NCI-H510A treated with DMSO at 0.1 percent for 48 hours (cell line): ENCODE measurements around the gene ZNF143.
"Not testable (repeated sequence)": the region's sequence is repeated elsewhere in the genome, so short reads cannot be mapped to it uniquely, and the experiment has no call there.

Experiments
- DNase-seq: peaks from one replicate; lab custom pipeline; 2025; lab: John Stamatoyannopoulos, UW

Gene ZNF143

DNA sequence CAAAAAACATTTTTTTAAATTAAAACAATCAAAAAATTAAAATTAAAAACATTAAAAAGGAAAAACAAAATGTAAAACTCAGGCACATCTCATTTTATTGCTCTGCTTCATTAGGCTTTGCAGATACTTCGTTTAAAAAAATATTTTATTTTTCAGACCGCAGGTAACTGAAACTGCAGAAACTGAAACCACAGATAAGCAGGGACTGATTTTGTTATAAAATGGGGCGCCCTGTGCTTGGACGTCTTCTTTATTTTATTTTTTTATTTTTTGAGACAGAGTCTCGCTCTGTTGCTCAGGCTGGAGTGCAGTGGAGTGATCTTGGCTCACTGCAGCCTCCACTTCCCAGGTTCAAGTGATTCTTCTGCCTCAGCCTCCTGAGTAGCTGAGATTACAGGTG is 88.4 kb downstream of the ZNF143 start:
- DNase-seq = not testable (repeated sequence)

DNA sequence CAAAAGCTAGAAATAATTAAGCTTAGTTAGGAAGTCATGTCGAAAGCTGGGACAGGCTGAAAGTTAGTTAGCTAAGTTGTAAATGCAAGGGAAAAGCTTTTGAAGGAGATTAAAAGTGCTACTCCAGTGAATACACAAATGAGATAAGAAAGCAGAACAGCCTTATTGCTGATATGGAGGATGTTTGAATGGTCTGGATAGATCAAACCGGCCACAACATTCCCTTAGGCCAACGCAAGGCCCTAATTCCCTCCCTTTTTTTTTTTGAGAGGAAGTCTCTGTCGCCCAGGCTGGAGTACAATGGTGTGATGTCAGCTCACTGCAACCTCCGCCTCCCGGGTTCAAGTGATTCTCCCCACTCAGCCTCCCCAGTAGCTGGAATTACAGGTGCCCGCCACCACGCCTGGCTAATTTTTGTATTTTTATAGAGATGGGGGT is 89.4 kb downstream of the ZNF143 start:
- no peak for DNase-seq

DNA sequence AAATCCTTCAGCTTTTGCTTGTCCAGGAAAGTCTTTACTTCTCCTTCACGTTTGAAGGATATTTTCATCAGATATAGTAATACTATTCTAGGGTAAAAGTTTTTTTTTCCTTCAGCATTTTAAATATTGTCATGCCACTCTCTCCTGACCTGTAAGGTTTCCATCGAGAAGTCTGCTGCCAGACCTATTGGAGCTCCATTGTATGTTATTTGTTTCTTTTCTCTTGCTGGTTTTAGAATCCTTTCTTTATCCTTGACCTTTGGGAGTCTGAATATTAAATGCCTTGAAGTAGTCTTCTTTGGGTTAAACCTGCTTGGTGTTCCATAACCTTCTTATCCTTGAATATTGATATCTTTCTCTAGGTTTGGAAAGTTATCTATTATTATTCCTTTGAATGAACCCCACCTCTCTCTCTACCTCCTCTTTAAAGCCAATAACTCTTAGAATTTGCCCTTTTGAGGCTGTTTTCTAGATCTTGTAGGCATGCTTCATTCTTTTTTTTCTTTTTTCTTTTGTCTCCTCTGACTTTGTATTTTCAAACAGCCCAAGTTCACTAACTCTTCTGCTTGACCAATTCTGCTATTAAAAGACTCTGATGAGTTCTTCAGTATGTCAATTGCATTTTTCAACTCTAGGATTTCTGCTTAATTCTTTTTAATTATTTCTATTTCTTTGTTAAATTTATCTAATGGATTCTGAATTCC is 100.6 kb downstream of the ZNF143 start:
- no peak for DNase-seq

DNA sequence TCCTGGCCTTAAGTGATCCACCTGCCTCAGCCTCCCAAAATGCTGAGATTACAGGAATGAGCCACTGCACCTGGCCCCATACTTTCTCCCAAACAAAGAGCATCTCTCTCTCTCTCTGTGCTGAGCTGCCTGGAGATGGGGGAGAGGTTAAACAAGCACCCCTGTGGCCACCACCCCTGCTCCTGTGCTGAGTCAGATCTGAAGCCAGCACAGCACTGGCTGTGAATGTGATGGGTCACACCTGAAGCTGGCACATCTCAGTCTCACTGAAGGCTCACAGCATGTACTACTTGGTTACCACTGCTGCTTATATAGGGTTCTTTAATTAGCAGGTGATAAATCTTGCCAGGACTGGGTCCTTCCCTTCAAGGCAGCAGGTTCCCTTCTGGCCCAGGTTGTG is 101.9 kb downstream of the ZNF143 start:
- no peak for DNase-seq

DNA sequence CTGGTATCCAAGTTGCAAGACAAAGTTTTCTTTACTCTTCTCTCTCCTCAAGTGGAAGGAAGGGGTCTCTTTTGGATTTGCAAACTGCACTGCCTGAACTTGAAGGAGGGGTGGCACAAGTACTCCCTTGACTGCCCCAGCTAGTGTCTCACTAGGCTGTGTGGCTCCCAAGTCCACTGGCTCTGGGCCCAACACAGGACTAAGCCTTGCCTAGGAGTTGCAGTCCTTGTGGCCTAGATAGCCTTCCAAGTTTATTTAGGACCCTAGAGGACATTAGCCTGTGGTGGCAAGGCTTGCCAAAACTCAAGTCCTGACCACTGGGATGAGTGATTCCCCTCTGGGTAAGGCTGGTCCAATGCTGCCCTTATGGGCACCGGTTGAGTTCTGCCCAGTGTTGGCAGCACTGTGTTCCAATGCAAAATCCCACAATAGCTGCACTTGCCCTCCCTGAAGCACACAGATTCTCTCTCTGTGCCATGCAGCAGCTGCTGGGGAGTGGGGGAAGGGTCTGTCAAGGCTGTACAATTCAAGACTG is 102.5 kb downstream of the ZNF143 start:
- no peak for DNase-seq

DNA sequence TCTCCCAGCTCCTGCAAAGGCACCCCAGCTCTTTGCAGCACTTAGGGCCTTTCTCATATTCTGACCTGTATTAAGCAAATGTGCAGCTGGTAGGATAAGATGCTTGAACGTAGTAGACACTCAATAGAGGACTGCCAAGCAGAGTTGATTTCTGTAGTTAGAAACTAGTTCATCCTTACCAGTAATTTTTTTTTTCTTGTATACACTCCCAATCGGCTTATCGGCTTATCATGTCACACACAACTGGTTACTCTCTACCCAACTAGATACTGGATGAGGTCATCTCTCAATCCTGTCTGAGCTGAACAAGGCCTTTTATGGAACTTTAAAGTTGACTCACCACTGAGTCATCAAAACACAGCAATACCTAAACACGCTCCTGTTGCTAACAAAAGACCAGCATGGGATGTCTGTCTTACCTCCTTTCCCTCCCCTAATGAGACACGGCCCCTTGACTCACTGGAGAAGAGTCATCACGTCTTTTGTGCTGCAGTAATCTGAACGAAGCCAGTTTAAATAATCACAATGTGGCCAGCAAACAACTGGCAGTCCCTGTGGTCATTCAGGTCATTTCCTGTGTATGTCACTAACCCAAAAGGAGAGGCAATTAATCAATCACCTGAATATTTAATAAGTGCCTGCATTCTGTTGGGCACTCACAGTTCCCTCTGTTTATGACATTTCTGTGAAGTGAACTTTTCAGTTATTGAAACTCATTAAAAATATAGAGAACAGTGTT is 105.2 kb downstream of the ZNF143 start:
- DNase-seq = peak; percentile 75

DNA sequence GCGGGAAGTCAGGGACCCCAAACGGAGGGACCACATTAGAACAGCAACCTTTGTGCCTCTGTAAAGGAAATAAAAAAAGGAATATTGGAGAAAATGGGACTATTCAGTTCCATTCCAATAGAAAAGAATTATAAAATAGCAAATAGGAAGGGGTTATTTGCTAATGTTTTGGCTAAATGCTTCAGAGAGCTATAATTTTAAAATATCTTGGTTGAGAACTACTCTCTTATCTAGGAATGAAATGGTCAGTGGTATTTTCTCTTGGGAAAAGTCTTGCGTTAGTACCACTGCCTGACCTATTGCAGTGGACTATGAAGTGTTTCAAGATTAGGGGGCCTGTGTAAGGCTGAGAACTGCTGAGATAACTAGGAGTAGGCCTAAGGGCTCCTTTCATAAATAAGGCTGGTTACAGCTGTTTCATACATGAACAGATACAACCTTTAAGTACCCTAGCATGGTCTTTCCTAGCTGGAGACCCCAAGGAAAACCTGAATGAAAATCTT is 105.8 kb downstream of the ZNF143 start:
- no peak for DNase-seq

DNA sequence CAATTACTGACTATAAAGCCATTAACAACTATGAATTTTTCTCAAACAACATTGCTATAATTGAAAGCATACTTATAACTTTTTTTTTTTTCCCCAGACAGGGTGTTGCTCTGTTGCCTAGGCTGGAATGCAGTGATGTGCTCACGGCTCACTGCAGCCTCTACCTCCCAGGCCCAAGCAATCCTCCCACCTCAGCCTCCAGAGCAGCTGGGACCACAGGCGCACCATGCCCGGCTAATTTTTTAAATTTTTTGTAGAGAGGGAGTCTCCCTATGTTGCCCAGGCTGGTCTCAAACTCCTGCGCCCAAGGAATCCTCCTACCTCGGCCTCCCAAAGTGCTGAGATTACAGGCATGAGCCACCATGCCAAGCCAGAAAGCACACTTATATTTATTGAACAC is 106.6 kb downstream of the ZNF143 start:
- DNase-seq = no peak

DNA sequence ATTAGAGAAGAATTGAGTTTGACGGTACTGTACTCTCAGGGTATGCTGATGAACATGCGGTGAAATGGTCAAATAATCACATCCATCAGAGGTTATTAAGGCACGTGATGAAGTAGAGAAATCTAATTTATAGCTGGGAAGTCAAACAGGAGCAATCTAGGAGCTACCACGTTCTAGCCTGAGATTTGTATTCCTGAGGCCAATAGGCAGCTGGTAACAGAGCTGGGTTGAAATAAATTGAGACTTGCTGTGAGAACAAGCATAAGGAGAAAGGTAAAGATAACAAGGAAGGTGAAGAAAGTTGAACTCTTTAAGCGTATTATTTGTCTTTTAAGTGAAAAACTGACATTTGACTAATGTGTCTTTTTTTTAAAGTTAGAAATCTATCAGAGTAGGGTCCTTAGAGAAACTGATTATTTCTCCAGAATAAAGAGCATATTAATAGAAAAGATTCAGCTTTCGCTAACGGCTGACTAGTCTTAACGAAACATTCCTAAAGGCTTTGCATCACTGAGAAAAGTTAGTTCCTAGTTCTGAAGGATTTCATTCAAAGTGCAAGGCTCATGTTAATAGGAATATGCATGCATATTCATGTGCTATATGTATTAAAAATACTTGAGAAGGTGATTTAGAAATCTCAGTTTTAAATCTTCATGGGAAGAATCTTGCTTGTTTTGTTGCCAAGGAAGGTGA is 107.5 kb downstream of the ZNF143 start:
- no peak for DNase-seq

DNA sequence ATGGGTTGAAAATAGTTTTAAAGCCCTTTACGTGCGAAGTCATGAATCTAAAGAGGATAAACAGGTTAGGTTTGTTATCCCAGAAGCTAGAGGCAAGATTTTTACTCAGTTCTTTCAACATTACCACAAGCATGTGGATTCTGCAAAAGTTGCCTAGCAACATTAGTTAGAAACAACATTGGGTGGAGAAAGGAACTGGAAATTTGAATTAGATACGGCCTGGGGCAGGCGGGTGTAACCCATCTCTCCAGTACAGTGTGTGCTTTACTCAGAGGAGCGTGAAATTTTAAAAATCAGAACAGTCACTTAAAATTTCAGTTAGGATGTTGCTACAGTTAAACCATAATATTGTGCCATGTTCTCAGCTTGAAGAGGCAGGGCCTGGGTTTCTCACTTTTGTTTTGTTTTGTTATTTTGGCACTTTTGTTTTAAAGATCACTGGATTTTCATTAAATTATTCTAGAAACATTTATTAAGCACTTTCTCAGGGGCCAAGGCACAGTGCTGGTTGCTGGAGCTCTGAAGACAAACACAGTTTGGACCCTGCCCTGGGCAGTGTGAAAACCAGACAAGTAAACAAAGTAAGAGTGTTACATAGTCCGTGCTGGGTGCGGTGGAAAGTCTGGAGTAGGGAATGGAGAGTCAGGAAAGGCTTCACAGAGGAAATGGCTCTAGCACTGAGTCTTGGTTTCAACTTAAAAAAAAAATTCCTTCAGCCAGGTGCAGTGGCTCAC is 108.2 kb downstream of the ZNF143 start:
- DNase-seq = peak; percentile 59

DNA sequence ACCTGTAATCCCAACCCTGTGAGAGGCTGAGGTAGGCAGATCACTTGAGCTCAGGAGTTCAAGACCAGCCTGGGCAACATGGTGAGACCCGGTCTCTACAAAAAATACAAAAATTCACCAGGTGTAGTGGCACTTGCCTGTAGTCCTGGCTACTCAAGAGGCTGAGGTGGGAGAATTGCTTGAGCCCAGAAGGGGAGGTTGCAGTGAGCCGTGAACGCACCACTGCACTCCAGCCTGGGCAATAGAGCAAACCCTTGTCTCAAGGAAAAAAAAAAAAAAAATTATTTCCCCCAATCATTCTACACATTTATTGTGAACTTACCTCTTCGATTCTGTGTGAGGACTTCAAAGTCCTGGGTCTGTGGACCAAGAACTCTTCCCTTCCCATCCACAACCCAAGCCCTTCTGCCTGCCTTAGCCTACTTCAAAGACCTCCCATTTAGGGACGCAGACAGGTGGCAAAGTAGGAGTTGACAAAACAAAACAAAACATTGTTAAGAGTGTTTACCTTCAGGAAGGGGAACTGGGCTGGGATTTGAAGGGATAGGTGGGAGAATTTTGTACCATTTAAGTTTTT is 108.9 kb downstream of the ZNF143 start:
- DNase-seq = no peak

DNA sequence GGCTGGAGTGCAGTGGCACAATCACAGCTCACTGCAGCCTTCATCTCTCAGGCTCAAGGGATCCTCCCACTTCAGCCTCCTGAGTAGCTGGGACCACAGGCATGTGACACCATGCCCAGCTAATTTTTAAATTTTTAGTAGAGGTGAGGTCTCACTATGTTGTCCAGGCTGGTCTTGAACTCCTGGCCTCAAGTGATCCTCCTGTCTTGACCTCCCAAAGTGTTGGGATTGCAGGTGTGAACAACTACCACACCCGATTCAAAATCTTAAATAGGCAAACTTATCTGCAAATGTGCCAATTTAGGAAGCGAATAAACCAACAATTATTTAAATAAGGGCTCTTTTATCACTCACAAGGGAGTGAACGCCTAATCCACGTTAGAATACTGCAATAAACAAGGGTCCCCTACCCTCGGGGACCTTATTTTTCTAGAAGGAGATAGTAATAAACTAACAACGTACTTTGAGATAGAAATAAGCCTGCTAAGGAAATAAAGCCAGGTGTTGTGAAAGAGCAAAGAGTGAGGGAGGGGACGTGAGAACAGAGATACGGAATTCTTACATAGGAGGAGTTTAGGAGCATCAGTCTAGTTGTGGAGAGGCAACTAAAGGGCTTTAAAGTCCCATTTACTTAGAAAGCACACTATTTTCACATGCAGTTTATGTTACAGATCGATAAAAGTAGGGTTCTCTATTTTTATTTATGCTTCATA is 109.7 kb downstream of the ZNF143 start:
- no peak for DNase-seq

DNA sequence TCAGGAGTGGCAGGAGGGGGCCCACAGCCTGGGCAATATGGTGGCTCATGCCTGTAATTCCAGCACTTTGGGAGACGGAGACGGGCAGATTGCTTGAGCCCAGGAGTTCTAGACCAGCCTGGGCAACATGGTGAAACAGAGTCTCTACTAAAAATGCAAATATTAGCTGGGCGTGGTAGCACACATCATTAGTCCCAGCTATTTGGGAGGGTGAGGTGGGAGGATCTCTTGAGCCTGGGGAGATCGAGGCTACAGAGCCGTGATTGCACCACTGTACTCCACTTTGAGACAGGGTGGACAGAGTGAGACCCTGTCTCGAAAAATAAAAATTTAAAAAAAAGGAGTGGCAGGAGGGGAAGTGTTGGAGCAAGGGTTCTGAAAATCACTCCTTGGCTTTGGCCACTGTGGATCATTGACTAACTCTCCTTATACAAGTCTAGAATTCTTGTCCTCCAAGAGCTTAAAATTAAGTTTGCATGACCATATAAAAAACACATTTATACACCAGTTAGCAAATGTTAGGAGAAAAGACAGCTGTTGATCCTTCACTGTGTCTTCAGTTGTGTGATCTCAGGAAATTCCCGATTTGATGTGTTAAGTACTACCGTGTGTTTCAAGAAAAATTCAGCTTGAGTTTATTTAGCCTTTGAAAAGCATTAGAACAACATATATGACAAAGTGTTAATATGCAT is 110.4 kb downstream of the ZNF143 start:
- no peak for DNase-seq

DNA sequence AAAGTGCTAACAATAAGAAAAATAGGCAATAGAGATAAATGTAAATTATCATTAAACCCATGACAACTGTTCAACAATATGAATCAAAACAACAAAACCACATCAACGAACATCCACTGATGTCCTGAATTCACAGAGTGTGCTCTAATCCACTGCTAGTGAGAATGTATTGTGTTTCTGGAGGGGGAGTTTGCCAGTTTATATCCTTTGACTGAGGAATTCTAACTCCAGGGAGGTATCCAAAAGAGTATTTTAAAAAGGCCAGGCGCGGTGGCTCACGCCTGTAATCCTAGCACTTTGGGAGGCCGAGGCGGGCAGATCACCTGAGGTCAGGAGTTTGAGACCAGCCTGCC is 110.9 kb downstream of the ZNF143 start:
- no peak for DNase-seq

DNA sequence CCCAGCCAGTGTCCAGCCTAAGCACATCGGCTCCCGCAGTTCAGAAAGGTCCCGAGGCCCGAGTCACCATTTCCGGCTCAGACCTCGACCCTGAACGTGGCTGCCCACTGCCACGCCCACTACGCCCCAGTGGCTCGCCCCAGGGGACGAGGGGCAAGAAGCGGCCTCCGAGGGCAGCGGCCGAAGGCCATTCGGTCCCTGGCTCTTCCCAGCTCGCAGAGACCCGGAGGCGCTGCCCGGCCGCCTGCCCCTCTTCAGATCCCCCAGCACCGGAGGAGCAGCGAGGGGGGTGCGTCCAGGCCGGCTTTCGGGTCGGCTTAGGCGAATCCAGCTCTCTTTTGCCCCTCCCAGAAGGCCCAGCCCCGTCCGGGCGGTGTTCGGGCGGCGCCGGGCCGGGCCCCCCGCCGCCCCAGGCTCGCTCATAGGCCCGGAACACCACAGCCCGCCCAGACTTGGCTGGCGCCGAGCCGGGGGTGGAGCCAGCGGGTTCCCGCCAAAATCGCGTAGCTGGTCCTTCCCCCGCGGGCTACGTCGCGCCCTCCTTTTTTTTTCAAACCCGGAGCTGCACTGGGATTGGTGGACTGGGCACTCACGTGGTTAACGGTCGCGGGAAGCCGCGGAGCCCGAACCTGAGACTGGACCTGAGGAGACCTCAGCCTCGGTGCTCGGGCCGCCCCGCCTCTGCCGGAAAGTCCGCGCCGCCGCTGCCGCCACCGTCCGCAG is 112.4 kb downstream of the ZNF143 start, which contains the start of gene WEE1:
TSS of gene WEE1 (plus strand) at position 619 of the 723 bp plus-strand sequence. CDS start 264 bp downstream, outside the sequence.
- peak; percentile 84 for DNase-seq

DNA sequence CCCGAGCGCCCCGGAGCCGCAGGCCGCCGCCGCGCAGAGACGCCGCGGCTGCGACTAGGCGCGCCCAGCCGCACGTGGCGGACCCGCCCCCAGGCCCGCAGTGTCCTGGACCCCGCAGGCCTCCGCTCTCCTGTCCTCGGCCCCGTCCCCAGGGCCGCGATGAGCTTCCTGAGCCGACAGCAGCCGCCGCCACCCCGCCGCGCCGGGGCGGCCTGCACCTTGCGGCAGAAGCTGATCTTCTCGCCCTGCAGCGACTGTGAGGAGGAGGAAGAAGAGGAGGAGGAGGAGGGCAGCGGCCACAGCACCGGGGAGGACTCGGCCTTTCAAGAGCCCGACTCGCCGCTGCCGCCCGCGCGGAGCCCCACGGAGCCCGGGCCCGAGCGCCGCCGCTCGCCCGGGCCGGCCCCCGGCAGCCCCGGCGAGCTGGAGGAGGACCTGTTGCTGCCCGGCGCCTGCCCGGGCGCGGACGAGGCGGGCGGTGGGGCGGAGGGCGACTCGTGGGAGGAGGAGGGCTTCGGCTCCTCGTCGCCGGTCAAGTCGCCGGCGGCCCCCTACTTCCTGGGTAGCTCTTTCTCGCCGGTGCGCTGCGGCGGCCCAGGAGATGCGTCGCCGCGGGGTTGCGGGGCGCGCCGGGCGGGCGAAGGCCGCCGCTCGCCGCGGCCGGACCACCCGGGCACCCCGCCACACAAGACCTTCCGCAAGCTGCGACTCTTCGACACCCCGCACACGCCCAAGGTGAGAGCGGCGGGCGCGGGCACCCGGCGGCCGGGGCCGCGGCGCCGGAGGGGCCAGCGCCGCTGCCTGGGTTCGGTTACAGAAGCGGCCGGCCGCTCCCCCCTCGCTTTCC is 113.2 kb downstream of the ZNF143 start:
- no peak for DNase-seq

DNA sequence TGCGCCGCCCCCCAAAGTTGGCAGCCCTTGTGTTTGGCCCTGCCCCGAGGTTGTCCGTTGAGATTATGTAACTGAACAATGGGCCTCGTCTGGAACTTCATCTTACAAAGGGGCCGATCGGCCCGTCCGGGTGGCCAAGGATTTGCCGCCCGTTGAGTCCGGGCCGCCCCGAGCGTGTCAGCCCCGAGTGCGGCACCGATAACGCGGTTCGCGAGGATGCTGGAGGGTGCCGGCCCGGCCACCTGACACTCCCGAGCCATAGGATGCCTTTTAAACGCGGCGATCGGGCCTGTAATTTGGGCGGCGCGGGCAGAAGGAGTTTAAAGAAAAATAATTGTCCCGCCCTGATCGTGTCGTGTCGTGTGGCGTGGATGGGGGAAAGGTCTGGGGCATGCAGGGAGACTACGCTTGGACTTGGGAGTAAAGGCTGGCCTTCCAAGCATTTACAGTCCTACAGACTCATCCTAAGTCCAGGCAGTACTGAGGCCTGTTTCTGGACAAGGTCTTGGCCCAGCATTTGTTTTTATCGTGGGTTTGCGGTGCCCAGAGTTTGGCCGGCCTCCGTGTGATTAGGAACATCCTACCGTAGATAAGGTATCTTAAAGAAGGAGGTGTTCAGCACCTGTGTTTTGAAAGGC is 113.9 kb downstream of the ZNF143 start:
- DNase-seq = no peak
